ENCODE results near the gene ALG12. TPM values are rescaled to one million over a fixed set of nuclear protein-coding genes. Genes with fewer than 3 reads are reported as not detected.

ALG12 gene
- total and polyA plus RNA-seq, 2 donors from 2014 or later: 27.2 to 28.4 TPM

- FAIRE-seq: no peak
These were observed 34.0 kb upstream of the ALG12 start for GRCh38 chr22:49951986-49952896.

GRCh38 chr22:49951678-49951985 lies 33.4 kb upstream of the ALG12 start:
- H3K27me3 ChIP-seq (ENCODE audit: control insufficient read depth, insufficient read depth, low read length): no peaks in the 10 kb centered on the region
- no peak for FAIRE-seq

More at GRCh38 chr22:49951986-49952896, 34.0 kb upstream of the ALG12 start:
- DNase-seq: peak in 3 of 5 donors; percentile 49 to 74 (median 62)
- TF ChIP-seq CTCF (IDR thresholded peaks at IDR 0.05; ENCODE audit: borderline replicate concordance, extremely low read depth, insufficient read depth): no peak
- Histone ChIP-seq H3K27ac (ENCODE audit: low read depth in 2 of 2, low read length in 2 of 2) (peak overlapping the region; percentile 98 to 99), H3K36me3 (ENCODE audit: control insufficient read depth in 2 of 3, insufficient read depth in 3 of 3, low read length in 3 of 3) (no peaks in the 10 kb centered on the region), H3K4me3 (ENCODE audit: low read length in 3 of 3) (no peak overlapping the region), H3K4me1 (ENCODE audit: control insufficient read depth in 2 of 3, insufficient read depth in 2 of 3, low read depth in 1 of 3, low read length in 3 of 3) (peaks cover 0 to 52% (median 25%) of the 10 kb centered on the region in 3 donors), H3K9me3 (ENCODE audit: control insufficient read depth in 2 of 3, insufficient read depth in 1 of 3, low read length in 3 of 3) (no peaks in the 10 kb centered on the region), H3K27me3 (ENCODE audit: control insufficient read depth, insufficient read depth, low read length) (no peaks in the 10 kb centered on the region), H3K9ac (ENCODE audit: low read length in 3 of 3) (peak overlapping the region in 2 of 3 donors; percentile 11 to 84)
- intact Hi-C loops (cut with DNase I): no loop called here

GRCh38 chr22:49951000-49951677 lies 32.9 kb upstream of the ALG12 start:
- FAIRE-seq (no peak), DNase-seq (peak; percentile 88 to 98 (median 91))
- Histone ChIP-seq H3K9ac (ENCODE audit: low read length in 3 of 3) (peak overlapping the region in 1 of 3 donors; percentile 84), H3K27ac (ENCODE audit: low read depth in 2 of 2, low read length in 2 of 2) (peak overlapping the region; percentile 98 to 99), H3K27me3 (ENCODE audit: control insufficient read depth, insufficient read depth, low read length) (no peaks in the 10 kb centered on the region), H3K9me3 (ENCODE audit: control insufficient read depth in 2 of 3, insufficient read depth in 1 of 3, low read length in 3 of 3) (no peaks in the 10 kb centered on the region), H3K4me3 (ENCODE audit: low read length in 3 of 3) (no peak overlapping the region), H3K36me3 (ENCODE audit: control insufficient read depth in 2 of 3, insufficient read depth in 3 of 3, low read length in 3 of 3) (no peaks in the 10 kb centered on the region), H3K4me1 (ENCODE audit: control insufficient read depth in 2 of 3, insufficient read depth in 2 of 3, low read depth in 1 of 3, low read length in 3 of 3) (peaks cover 0 to 52% (median 25%) of the 10 kb centered on the region in 3 donors)
- no peak for TF ChIP-seq CTCF (IDR thresholded peaks at IDR 0.05; ENCODE audit: borderline replicate concordance, extremely low read depth, insufficient read depth)
- intact Hi-C loops (cut with DNase I): no loop called here

More at GRCh38 chr22:49951678-49951985, 33.4 kb upstream of the ALG12 start:
- intact Hi-C loops (cut with DNase I): no loop called here
- DNase-seq: no peak
- Histone ChIP-seq H3K9ac (ENCODE audit: low read length in 3 of 3) (peak overlapping the region in 1 of 3 donors; percentile 84), H3K27ac (ENCODE audit: low read depth in 2 of 2, low read length in 2 of 2) (peak overlapping the region; percentile 98 to 99), H3K4me1 (ENCODE audit: control insufficient read depth in 2 of 3, insufficient read depth in 2 of 3, low read depth in 1 of 3, low read length in 3 of 3) (peaks cover 0 to 52% (median 25%) of the 10 kb centered on the region in 3 donors), H3K36me3 (ENCODE audit: control insufficient read depth in 2 of 3, insufficient read depth in 3 of 3, low read length in 3 of 3) (no peaks in the 10 kb centered on the region), H3K4me3 (ENCODE audit: low read length in 3 of 3) (no peak overlapping the region), H3K9me3 (ENCODE audit: control insufficient read depth in 2 of 3, insufficient read depth in 1 of 3, low read length in 3 of 3) (no peaks in the 10 kb centered on the region)
- no peak for TF ChIP-seq CTCF (IDR thresholded peaks at IDR 0.05; ENCODE audit: borderline replicate concordance, extremely low read depth, insufficient read depth)
